HG02759 (cell line): ENCODE results near the gene NOD2.

ENCODE experiments used
- ATAC-seq: cut with Tn5 transposase; IDR thresholded peaks from one replicate; pipeline ENCODE4 v1.9.1; 2021; ENCODE audit warnings: mild to moderate bottlenecking, moderate library complexity; ENCODE audit not compliant: unreplicated experiment

NOD2 gene

DNA sequence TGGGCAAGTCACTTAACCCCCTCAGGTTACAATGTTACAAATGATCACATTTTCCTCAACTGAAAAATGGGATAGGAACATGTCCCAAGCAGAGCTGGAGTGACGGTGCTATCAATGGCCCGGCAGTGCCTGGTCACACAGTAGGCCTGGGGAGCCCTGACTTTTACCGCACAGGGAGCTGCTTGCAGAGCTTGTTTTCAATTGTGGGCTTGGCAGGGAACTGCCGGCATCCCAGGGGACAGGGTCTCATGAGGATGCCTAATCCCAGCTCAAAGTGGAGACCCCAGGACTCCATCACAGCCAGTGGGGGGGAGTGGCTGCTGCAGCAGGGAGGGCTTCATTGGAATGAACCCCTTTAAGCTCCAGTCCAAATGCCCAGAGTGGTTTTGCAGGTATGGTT is 23.7 kb upstream of the NOD2 start:
- ATAC-seq: no peak

DNA sequence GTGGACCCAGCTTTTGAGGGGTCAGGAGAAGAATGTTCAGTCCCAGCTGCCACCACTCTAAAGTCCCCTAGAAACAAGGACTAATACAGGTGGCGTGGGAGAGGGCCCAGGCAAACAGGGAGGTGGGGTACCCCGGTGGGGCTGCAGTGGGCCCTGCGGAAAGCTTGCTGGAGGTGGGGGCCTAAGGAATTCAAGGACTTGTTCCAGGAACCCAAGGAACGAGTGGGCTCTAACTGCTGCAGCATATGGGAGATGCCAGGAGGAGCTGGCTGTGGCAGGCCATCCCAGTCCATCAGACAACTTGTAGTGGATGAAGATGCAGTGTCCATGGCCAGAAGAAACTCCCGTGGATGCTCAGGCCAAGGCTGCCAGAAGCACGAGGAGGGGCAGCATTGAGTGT is 22.9 kb upstream of the NOD2 start:
- no peak for ATAC-seq

- ATAC-seq: no peak
These were observed 21.7 kb upstream of the NOD2 start for GRCh38 chr16:50671644-50672260.

DNA sequence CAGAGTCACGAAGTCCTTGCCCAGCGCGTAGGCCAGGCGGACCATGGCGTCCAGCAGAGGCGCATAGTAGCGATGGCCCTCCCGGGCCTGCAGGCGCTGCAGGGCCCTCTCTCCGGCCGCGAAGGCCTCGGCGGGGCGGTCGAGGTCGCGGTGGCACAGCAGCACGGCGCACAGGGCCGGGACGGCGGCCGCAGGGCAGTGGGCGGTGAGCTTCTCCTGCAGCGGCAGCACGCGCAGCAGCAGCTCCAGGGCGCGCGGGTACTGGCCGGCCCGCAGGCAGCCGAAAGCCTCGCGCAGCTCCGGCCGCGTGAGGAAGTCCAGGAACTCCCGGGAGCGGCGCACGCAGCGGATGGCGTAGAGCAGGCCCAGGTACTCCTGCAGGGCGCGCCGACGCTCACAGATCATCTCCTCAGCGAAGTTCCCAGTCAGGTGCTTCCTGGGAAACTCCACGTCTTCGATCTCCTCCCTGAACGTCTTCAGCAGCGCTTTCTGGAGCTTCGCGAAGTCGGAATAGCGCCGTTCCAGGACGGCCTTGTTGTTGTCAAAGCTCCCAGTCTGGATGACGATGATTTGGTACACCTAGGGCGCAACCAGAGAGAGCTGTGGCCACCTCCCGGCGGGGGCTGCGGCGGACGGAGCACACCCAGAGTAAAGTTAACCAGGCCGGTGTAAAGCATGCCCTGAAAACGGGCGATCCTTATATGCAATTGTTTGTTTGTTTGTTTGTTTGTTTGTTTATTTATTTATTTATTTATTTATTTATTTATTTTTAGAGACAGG is 19.7 kb upstream of the NOD2 start:
- no peak for ATAC-seq

GRCh38 chr16:50674831-50675230 is 18.6 kb upstream of the NOD2 start:
- no peak for ATAC-seq

GRCh38 chr16:50675686-50676610 is 17.5 kb upstream of the NOD2 start:
- ATAC-seq: no peak

- ATAC-seq: no peak
These were observed 16.7 kb upstream of the NOD2 start for GRCh38 chr16:50676684-50677225.

- no peak for ATAC-seq
These were observed 16.1 kb upstream of the NOD2 start for GRCh38 chr16:50677351-50677750.

DNA sequence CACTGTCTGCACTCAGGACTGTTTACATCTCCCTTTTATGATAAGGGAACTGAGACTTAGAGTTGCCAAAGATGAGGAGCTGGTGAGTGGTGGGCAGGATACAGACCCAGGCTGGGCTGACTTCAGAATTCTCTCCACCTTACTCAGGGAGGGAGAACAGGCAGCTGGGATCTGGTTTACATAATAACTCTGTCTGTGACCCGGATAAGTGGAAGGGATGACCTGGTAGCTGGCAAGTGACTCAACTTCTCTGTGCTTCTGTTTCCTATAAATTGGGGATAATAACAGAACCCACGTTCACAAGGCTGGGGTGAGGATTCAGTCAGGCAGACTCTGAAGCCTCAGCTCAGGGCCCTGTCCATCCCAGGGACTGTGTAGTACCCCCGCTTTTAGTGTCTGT is 14.9 kb upstream of the NOD2 start:
- ATAC-seq: no peak

- ATAC-seq: no peak
These were observed 14.1 kb upstream of the NOD2 start for GRCh38 chr16:50679266-50679665.

DNA sequence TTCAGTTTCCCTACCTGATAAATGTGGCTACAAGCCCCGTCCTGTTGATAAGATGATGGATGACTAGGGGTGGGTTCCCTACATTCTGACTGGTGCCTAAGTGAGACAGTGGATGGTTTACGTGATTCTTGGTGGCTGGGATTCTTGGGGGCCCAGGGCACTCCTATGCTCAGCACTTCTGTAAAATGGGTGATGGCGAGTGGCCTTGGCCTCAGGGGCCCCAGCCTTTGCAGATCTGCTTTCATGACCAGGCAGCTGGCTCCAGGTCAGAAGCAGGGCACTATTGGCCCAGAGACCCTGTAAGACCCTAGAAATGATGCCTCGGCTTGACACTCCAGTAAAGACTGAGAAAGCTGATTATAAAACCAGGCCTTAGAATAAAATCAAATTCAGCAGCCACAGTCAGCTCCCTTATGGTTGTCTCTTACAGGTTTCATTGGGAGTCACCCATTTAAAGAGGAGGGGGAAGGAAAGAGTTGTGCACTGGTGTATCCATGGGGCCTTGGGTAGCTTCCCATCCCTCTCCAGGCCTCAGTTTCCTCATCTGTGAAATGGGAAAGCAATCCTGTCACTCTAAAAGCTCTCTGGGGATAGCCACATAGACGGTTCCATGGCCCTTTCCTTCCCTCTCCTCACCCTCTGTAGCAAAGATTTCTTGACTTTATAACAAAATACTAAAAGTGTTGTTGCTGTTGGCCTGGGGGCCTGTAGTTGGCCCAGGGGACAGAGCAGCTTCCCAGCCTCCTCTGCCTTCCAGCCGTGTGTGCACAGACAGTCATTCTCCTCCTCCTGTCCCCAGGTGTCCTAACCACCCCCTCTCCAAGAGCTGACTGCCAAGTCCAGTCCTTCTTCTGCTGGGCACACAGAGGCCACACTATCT is 13.5 kb upstream of the NOD2 start:
- no peak for ATAC-seq

DNA sequence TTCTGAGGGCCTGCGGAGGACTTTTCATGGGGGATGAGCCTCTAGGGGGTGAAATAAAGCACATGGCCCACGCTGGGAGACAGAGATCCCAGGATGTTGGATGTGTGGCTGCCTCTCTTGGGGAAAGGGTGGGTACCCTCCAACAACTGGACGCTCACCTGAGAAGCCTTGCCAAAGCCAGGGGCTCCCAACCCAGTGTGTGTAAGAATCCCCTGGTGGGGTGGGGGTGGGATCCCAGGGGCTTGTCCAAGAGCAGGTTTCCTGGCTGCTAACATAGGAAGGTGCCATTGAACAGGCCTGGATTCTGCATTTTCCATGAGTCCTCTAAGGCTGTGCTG is 12.9 kb upstream of the NOD2 start:
- no peak for ATAC-seq

GRCh38 chr16:50681021-50681885 is 12.2 kb upstream of the NOD2 start, which contains the start of gene SNX20:
Gene SNX20 (minus strand): TSS chr16:50681312. CDS start chr16:50677526, 3,786 bp downstream.
- ATAC-seq: peak; percentile 59

GRCh38 chr16:50683689-50684374 is 9.6 kb upstream of the NOD2 start:
- peak; percentile 72 for ATAC-seq

DNA sequence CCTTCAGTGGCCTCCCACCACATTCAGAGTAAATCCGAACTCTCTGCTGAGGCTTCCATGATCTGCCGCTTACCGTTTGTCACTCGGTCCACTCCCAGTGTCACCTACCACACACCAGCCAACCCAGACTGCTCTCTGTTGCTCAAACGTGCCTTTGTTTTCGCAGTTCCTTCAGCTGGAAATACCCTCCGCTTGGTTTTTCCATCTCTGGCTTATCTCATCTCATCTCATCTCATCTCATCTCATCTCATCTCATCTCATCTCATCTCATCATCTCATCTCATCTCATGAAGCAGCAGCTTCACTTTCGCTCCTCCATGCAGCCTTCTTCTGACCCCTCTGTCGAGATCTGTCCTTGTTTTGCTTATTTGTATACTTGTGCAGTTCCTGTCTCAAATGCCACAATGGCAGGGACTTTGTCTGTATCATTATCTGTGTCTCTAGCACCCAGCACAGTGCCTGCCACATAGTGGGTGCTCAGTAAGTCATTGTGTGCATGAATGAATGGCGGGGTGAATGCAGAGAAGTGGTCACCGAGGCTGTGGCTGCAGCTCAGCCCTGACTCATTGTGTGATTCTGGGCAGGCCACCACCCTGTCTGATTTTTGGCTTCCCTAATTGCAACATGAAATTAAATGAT is 8.5 kb upstream of the NOD2 start:
- ATAC-seq: peak; percentile 24

DNA sequence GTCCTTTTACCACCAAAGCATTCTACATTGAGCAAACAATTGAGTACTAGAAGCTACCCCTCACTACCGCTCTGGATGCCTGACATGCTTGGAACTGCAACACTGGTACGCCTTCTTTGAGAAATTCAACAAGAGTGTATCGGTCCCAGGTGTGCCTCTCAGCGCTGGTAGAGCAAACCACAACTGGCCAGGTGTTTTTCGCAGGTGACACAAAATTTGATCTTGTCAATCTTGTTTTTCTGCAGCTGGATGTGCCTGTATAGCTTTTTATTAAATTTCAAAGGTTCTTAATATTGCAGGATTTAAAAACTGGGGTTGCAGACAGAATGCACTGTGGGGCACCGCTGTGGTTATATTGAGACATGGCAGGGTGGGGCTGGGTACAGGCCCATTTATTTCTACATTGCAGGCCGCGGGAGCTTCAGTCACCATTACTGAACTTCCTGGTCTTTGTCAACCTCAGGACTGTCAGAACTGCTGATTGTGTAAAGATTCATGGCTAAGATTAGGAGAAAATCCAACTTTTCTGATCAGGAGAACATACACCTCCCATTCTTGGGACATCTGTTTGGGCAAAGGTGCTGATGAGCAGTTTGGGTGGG is 7.8 kb upstream of the NOD2 start:
- no peak for ATAC-seq

- ATAC-seq: no peak
These were observed 5.3 kb upstream of the NOD2 start for GRCh38 chr16:50688083-50688482.

DNA sequence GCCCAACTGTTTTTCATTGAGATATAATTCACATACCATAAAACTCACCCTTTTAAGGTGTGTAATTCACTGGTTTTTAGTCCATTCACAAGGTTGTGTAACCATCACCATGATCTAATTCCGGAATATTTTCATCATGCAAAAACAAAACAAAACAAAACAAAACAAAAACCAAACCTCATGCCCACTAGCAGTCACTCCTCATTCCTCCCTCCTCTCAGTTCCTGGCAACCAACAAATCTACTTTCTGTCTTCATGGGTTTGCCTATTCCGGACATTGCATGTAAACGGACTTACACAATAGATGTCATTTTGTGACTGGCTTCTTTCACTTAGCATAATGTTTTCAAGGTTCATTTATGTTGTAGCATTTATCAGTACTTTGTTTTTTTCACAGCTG is 4.5 kb upstream of the NOD2 start:
- ATAC-seq: no peak
